Left lung (tissue), 10 donors: ENCODE measurements around the gene ETV6. TPM values are rescaled to one million over a fixed set of nuclear protein-coding genes. Genes with fewer than 3 reads are reported as not detected.

Experiments
- ATAC-seq: fragments of 200-7000 bp; cut with Tn5 transposase; one replicate; pipeline ENCODE4 v1.9.1; 2020; ENCODE audit warnings: moderate library complexity
- DNase-seq, 4 donors: peaks; one replicate each; pipeline ENCODE4 v3.0.0-alpha.2; 2013 to 2020
- H3K27ac ChIP-seq, 2 donors: fragments of 200-600 bp; sonication (generic) in 1 of 2; one replicate each; pipeline versions ENCODE4 v1.5.0 to v1.8.0; 2020 to 2021
- H3K27me3 ChIP-seq, 2 donors: fragments of 200-600 bp; sonication (generic) in 1 of 2; one replicate each; pipeline versions ENCODE4 v1.5.0 to v1.8.0; 2020 to 2021
- H3K36me3 ChIP-seq, 2 donors: fragments of 200-600 bp; sonication (generic) in 1 of 2; one replicate each; pipeline versions ENCODE4 v1.5.0 to v1.8.0; 2020 to 2021
- H3K4me1 ChIP-seq, 2 donors: fragments of 200-600 bp; one replicate each; pipeline ENCODE4 v1.8.0; 2021
- H3K4me3 ChIP-seq, 2 donors: fragments of 200-600 bp; sonication (generic) in 1 of 2; one replicate each; pipeline versions ENCODE4 v1.5.0 to v1.8.0; 2020 to 2021; ENCODE audit warnings: mild to moderate bottlenecking in 1 of 2
- H3K9me3 ChIP-seq, 2 donors: fragments of 200-600 bp; sonication (generic) in 1 of 2; one replicate each; pipeline versions ENCODE4 v1.5.0 to v1.8.0; 2020 to 2021
- CTCF ChIP-seq, 2 donors: fragments of 200-600 bp; sonication (generic) in 1 of 2; IDR thresholded peaks; one replicate each; pipeline versions ENCODE4 v1.5.0 to v1.8.0; 2021; ENCODE audit warnings: antibody characterized with exemption in 2 of 2
- intact Hi-C, 2 donors: fragments of 100-400 bp; cut with DNase I; formaldehyde crosslinking; loops; one replicate each; pipeline versions ENCODE4 v1.11.2 to v1.14.2; 2022
- polyA plus RNA-seq, 6 donors: library from polyadenylated mRNA; unstranded; fragments of 120-200 nt; gene quantifications; one replicate each; pipeline ENCODE4 v1.2.1, GENCODE V29; 2013; ENCODE audit not compliant: insufficient read length in 6 of 6
- total RNA-seq, 2 donors: library from RNA; stranded (reverse); fragmentation: NEBNext Ultra II Directional; extraction: Animal tissue kit (Norgen Biotek cat#: 25700); gene quantifications; one replicate each; pipeline ENCODE4 v1.2.1, GENCODE V29; 2021
- donor health status: DM: no; HTN: yes; CAD: no.
- donor health status: DM: no; HTN: no; CAD: no.

ETV6 gene
- total and polyA plus RNA-seq, 8 donors, result 16.0 to 44.7 (median 17.1) TPM

GRCh38 chr12:11642785-11643184 lies 6.7 kb upstream of the ETV6 start:
- no peaks in the 10 kb centered on the region for H3K4me1 ChIP-seq
- H3K9me3 ChIP-seq, result no peaks in the 10 kb centered on the region
- intact Hi-C loops, result loop anchor here in 1 of 2 donors (10.0 kb wide), 1 partner anchor 372 kb away; no protein-coding TSS in a partner anchor
- DNase-seq, result no peak
- no peaks in the 10 kb centered on the region for H3K27me3 ChIP-seq
- no peak overlapping the region for H3K4me3 ChIP-seq
- H3K36me3 ChIP-seq, result no peaks in the 10 kb centered on the region
- ATAC-seq, result no peak
- H3K27ac ChIP-seq, result no peak overlapping the region
- TF ChIP-seq CTCF (IDR thresholded peaks at IDR 0.05), result no peak

DNA sequence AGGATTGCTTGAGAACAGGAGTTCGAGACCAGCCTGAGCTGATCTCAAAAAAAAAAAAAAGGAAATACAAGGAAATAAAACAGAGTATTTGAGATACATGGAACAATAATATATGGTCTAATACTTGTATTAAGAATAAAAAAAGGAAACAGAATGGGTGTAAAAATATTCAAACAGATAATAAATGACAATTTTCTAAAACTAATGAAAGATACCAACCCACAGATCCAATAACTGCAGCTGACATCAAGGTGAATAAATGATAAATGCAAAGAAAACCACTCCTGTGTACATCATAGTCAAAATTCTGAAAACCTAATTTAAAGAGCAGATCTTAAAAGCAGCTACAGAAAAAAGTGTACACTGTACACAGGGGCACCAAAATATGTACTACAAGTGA lies 4.1 kb upstream of the ETV6 start:
- peaks cover 4 to 6% of the 10 kb centered on the region in 2 donors for H3K4me1 ChIP-seq
- H3K4me3 ChIP-seq, result no peak overlapping the region
- DNase-seq (no peak), ATAC-seq (no peak)
- no peaks in the 10 kb centered on the region for H3K36me3 ChIP-seq
- no peaks in the 10 kb centered on the region for H3K9me3 ChIP-seq
- no peak for TF ChIP-seq CTCF (IDR thresholded peaks at IDR 0.05)
- H3K27ac ChIP-seq, result no peak overlapping the region
- intact Hi-C loops, result loop anchor here in 1 of 2 donors (10.0 kb wide), 1 partner anchor 369 kb away; no protein-coding TSS in a partner anchor
- no peaks in the 10 kb centered on the region for H3K27me3 ChIP-seq

DNA sequence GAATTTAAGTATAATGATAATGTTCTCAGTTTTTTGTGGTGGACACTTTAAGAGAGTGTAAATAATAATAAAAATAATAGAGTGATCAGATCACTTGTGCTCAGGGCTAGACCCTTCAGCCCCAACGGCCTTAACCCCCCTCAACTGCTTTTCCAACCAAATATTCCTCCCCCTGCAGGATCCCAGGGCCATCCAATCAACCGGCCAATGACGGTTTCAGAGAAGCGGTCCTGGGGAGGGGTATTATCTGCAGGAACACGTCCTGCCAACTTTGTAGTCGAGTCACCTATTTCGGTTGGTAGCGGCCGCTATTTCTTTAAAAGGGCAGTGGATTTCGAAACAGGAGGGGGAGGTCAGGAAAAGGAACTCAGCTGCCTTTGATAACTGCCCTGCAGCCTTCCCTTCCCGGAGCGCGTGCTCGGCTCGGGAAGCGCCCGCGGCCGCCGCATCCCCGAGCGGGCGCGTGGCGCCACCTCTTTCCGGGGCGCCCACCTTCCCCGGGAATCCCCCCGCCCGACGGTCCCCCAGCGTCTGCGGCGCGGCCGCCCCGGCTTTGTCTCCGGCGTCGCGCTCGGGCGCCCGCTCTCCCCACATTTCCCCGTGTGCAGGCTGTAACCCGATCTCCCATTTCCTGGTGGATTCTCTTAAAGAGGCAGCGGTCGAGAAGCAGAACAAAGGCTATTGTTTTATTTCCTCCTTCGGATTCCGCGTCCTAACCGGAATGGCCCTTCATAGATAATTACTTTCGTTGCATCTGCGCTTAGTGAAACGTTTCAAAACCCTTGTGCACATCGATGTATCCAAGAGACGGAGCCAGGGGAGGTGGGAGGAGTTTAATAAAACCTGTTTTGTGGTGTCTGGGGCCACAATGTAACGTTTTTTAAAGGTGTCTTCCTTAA lies 711 bp upstream of the ETV6 start:
- TF ChIP-seq CTCF (IDR thresholded peaks at IDR 0.05), result no peak
- peak; percentile 58 for ATAC-seq
- Histone ChIP-seq H3K4me1 (peaks cover 15 to 32% of the 10 kb centered on the region in 2 donors), H3K9me3 (no peaks in the 10 kb centered on the region), H3K36me3 (no peaks in the 10 kb centered on the region), H3K27me3 (no peaks in the 10 kb centered on the region), H3K27ac (peak overlapping the region; percentile 96 to 99), H3K4me3 (peak overlapping the region; percentile 60 to 77)
- intact Hi-C loops, result loop anchor here in 1 of 2 donors (10.0 kb wide), 1 partner anchor 366 kb away; no protein-coding TSS in a partner anchor
- peak; percentile 74 to 91 (median 86) for DNase-seq

GRCh38 chr12:11650286-11651281 lies 1.1 kb downstream of the ETV6 start:
- peak; percentile 32 for ATAC-seq
- H3K27me3 ChIP-seq, result no peaks in the 10 kb centered on the region
- intact Hi-C loops, result no loop called here
- H3K9me3 ChIP-seq, result no peaks in the 10 kb centered on the region
- peak overlapping the region; percentile 96 to 99 for H3K27ac ChIP-seq
- no peaks in the 10 kb centered on the region for H3K36me3 ChIP-seq
- TF ChIP-seq CTCF (IDR thresholded peaks at IDR 0.05), result no peak
- peak overlapping the region; percentile 54 to 77 for H3K4me3 ChIP-seq
- peak in 1 of 4 donors; percentile 27 for DNase-seq
- H3K4me1 ChIP-seq, result peaks cover 18 to 50% of the 10 kb centered on the region in 2 donors
